Astrocyte of the cerebellum (primary cell): ENCODE data around the gene C1QBP.
A peak's percentile ranks its signal among the peaks of the same experiment; 100 is the strongest.
"Not testable (repeated sequence)": the region's sequence is repeated elsewhere in the genome, so short reads cannot be mapped to it uniquely, and the experiment has no call there.

ENCODE experiments used
- DNase-seq: peaks from one replicate; pipeline ENCODE4 v3.0.0-alpha.2; 2011; ENCODE audit warnings: low read depth
- H3K4me3 ChIP-seq: 2 replicates; pipeline ENCODE4 v1.5.1; 2011; ENCODE audit warnings: mild to moderate bottlenecking, low read depth, low read length, moderate library complexity
- in situ Hi-C: cut with HindIII; loops from 2 replicates; pipeline ENCODE4 v1.10.0; 2017; ENCODE audit warnings: low sequenced_read_pairs
- TF ChIP-seq, protein P1 (sequence below): IDR thresholded peaks from 2 replicates; pipeline ENCODE4 v1.5.1; 2012; ENCODE audit warnings: low read length, low read depth, moderate library complexity, mild to moderate bottlenecking; ENCODE audit errors: missing control alignments

The C1QBP gene

DNA sequence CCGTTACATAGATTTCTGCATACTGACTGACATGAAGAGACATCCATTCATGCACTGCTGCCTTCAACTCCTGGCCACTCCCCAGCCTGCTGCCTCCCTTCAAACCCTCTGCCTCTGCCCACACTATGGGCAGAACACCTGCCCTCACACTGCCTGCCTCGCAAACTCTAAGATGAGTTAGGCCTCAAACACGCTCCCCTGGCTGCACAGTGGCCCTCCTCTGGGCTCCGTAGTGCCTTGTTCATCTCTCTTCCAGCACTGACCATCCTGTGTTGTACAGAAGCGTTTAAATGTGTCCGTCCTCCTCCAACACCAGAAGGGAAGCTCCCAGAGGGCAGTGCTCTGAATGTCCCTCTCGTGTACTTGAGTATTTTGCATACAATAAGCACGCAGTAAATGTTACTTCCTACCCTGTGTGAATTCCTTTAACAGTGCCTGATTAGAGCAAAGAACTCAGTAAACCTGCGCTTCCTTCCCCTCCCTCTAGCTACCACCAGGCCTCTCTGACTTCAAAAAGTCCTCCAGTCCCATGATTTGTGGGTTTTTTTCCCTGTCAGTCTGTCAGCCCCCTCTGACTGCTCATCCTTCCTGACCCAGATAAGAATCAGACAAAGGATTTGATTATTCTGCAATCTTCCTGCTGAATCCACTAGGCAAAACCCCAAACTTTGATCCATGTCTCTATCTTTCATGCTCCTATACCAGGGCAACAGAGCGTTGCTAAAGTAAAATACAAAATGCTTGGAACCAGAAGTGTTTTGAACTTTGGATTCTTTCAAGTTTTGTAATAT is 26.0 kb upstream of the C1QBP start:
- in situ Hi-C loops, result no loop called here
- no peak overlapping the region for H3K4me3 ChIP-seq
- TF ChIP-seq, protein P1, sequence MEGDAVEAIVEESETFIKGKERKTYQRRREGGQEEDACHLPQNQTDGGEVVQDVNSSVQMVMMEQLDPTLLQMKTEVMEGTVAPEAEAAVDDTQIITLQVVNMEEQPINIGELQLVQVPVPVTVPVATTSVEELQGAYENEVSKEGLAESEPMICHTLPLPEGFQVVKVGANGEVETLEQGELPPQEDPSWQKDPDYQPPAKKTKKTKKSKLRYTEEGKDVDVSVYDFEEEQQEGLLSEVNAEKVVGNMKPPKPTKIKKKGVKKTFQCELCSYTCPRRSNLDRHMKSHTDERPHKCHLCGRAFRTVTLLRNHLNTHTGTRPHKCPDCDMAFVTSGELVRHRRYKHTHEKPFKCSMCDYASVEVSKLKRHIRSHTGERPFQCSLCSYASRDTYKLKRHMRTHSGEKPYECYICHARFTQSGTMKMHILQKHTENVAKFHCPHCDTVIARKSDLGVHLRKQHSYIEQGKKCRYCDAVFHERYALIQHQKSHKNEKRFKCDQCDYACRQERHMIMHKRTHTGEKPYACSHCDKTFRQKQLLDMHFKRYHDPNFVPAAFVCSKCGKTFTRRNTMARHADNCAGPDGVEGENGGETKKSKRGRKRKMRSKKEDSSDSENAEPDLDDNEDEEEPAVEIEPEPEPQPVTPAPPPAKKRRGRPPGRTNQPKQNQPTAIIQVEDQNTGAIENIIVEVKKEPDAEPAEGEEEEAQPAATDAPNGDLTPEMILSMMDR, result no peak
- no peak for DNase-seq

DNA sequence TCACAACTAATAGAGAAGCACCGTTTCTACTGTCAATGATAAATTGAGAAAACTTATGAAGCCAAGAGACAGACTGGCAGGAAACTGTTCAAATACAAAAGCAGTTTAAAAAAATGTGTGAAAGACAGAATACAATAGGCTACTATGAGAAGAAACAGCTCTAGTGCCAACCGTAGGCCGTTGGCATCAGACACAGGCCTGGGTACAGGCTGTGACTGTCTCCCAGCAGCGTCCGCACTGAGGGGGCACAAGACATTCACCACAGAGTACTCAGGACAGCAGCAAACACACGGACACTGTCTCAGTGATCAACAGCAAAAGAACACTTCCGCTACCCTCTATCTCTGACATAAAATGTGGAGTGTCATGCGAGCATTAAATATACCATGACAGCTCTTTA is 7.8 kb upstream of the C1QBP start:
- in situ Hi-C loops, result no loop called here
- DNase-seq, result no peak
- no peak overlapping the region for H3K4me3 ChIP-seq
- TF ChIP-seq, protein P1, result no peak

DNA sequence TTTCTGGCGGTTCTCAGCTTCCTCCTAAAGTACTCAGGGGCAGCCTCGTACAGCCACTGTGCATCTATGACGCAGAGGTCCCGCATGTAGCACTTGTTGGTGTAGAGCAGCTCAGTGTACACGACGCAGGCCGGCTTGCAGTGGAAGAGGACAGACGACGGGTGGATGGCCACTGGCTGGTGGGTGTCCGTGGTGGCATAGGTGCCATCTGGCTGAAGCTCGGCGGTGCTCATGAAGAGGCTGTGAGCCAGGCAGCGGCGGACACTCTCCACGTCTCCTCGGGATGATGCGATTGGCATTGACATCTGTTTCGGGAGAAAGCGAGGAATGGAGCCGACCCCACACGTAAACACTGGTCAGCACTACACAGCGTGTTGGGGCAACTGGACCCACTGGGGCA is 5.3 kb upstream of the C1QBP start:
- in situ Hi-C loops, result no loop called here
- TF ChIP-seq, protein P1, result no peak
- H3K4me3 ChIP-seq, result no peak overlapping the region
- no peak for DNase-seq

DNA sequence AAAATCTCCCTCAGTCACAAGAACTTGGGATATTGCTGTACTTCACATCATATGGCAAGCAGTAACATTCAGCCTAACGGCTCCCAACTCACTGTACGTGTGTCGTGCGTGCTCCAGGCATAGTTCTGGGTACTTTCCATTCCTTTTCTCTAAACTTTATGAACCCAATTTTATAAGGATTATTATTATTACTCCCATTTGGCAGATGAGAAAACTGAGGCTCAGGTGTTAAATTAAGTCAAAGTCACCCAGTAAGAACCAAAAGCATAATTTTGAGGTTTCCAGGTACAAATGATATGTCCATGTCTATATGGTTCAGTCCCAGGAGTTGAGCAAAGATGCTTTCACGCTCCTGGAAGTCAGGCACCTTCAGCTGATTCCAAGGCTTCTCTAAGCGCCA is 4.8 kb upstream of the C1QBP start:
- in situ Hi-C loops, result no loop called here
- no peak overlapping the region for H3K4me3 ChIP-seq
- no peak for DNase-seq
- TF ChIP-seq, protein P1, result no peak

DNA sequence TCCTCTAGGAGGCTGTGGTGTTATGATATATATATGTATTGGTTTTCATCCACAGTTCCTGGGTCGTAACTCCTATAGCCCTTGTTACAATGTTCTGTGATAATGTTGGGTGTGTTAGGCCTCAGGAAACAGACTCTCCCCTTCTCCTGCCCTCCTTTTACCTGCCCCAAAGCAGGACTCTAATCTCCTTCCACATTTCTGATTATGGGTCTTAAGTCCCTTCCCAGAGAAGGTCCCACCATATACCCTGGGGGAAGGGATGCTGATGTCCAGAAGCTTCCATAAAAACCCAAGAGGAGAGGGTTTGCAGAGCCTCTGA is 450 bp upstream of the C1QBP start:
- DNase-seq, result no peak
- in situ Hi-C loops, result loop anchor here (5.0 kb wide), 1 partner anchor 33 kb away; no protein-coding TSS in a partner anchor
- peak overlapping the region; percentile 67 for H3K4me3 ChIP-seq
- TF ChIP-seq, protein P1, result no peak

DNA sequence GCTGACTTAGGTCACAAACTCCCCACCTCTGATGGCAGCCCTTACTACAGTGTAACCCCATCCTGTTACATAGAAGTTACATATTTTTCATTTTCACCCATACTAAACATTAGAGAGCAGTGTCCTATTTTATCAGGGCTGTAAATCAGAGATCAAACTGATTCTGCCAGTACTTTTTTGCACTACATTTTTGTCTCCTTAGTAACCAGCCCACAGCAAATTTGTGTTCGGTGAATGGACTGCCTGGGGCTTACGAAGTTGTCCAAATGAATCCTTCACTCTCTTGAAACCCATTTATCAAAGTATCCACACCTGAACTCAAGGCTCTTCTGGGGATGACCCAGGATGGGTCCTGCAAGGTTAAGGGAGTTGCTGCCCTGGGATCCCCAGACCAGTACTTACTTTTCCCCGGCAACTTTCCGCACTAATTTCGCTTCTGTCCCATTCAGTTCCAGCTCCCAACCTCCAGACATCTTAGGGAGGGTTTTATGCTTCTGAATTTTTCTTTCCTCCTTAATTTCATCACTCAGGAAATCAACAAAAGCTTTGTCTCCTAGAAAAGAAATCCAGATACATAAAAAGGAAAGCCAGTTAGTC is 1.1 kb downstream of the C1QBP start:
- no peak for DNase-seq
- in situ Hi-C loops, result loop anchor here (5.0 kb wide), 1 partner anchor 34 kb away; no protein-coding TSS in a partner anchor
- peak overlapping the region; percentile 67 for H3K4me3 ChIP-seq
- TF ChIP-seq, protein P1, result no peak

DNA sequence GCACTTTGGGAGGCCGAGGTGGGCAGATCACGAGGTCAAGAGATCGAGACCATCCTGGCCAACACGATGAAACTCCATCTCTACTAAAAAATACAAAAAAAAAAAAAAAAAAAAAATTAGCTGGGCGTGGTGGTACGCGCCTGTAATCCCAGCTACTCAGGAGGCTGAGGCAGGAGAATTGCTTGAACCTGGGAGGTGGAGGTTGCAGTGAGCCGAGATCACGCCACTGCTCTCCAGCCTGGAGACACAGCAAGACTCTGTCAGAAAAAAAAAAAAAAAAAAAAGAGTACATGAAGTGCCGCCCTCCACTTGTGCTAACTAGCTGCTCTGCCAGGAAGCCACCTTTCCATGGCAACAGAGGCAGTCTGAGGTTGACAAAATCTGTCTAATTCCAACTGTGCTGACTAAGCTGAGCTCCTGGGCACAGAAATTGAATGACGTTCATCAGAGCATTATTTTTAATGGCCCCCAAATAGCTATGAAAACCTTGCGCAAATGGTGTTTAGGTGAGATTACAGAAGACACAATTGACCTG is 3.1 kb downstream of the C1QBP start:
- not testable (repeated sequence) for DNase-seq, H3K4me3 ChIP-seq
- in situ Hi-C loops, result loop anchor here (5.0 kb wide), 1 partner anchor 36 kb away; no protein-coding TSS in a partner anchor
